CD4-positive, alpha-beta T cell treated with Interleukin-6 for 4 hours (primary cell): ENCODE measurements around the gene AKAP3.

Source experiments
- DNase-seq: peaks from one replicate; pipeline ENCODE4 v3.0.0-alpha.2; 2020; ENCODE audit warnings: mixed read lengths

AKAP3 gene

DNA sequence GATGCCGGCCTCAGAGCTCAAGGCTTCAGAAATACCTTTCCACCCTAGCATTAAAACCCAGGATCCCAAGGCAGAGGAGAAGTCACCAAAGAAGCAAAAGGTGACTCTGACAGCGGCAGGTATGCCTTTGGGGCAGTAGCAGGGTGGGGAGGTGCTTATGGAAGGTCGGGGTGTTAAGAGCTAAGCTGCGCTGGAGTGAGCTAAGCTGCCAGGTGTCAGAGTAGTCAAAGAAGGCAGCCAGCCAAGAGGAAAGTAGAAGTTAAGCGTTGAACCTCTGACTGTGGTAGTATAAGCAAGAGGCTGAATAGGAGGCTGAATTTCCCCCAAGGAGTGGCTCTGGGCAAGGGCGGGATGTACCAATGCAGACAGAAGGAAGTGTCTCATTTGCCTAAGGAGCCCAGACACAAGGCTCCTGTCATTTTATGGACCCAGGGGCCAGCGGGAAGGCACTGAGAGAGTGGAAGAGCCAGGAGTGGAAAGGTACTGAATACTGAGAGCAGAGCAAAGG lies 57.6 kb downstream of the AKAP3 start:
- DNase-seq: no peak

DNA sequence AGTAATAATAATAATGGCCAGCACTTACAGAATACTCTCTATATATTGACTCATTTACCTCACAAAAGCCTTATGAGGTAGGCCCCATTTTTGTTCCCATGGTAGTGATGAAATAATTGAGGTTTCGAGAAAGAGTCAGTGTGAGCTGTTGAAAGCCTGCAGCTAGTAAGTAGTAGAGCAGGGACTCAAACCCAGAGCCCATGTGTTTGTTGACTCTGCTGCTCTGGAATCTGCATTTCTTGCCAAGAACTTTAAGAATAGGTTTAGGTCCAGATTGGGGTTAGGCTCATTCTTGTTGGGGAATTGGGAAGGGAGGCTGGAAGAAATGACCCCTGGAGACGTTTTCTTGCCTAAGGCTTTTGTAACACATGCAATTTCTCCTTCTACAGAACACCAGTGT lies 58.9 kb downstream of the AKAP3 start:
- DNase-seq: no peak

DNA sequence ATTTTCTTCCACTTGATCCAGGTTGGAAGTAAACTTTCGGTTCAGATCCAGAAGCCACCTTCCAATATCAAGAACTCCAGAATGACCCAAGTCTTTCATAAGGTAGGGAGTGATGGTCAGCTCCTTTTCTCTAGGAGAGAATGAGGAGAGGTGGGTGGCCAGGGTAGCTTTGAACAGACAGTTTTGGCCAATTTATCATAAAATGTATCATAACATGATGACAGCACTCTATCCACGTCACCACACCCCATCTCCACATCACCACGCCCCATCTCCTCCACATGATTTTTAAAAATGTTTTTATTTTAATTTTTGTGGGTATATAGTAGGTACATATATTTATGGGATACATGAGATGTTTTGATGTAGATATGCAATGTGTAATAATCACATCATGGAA lies 59.9 kb downstream of the AKAP3 start:
- DNase-seq: no peak

DNA sequence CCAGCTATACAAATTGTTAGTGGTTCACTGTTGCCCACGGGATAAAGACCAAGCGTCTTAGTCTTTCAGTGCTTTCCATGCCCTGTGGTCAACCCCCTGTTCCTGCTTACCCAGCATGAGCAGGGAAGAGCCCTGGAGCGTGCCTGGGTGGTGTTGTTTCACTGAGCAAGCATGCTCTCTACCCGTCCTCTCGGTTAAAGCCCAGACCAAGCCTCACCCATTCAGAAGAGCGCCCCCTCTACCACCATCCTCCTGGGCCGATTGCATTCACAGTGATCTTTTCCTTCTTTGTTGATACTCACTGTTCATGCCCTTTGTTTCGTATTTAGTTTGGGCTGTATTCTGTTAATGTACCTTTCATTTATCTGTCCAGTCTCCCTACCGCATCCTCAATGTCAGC lies 61.7 kb downstream of the AKAP3 start:
- DNase-seq: no peak

DNA sequence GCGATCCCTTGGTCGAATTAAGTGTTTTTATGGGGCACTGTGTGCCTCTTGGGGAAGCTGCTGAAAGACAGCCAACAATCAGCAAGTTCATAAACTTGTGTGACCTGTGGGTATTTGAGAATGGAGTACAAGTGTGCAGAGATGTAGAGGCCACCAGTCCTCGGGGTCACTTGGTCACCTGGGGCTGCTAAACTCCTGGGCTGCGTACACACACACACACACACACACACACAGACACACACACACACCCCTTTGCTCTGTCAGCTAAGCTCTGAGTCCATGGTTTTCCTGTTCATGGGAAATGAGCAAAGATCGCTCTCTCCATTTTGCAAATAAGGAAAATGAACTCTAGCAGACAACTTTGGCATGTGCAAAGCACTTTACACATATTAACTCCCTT lies 62.4 kb downstream of the AKAP3 start:
- DNase-seq: no peak

DNA sequence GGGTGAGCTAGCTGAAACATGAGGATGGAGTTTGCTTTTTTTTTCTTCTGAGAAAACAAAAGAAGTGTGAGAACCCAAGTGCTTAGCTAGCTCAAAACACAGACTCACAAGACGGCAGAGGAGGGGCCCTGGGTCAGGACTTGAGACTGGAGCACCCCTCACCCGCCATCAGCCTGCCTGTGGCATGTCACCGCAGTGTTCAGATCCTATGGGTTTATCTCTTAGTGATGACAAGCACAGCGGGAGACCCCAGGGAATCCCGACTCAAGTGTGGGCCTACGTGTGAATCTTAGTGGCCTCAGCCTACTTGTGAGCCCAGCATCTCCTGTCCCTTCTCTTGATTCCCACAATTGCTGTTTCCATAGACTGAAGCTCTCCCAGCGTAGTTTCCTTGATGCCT lies 64.0 kb downstream of the AKAP3 start:
- DNase-seq: no peak

DNA sequence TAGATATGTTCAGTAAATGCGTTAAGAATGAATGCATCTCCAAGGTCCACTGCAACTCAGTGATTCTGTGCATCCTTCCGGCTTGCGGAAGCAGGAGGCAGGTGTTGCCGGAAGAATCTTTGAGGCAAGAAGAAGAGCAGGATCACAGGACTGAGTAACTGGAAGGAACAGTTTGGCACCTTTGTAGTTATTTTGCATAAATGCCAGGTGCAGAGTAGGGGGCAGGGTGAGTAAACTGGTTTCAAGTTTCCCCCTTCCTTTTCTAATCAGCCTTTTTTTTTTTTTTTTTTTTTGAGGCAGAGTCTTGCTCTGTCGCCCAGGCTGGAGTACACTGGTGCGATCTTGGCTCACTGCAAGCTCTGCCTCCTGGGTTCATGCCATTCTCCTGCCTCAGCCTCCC lies 64.6 kb downstream of the AKAP3 start:
- no peak for DNase-seq

DNA sequence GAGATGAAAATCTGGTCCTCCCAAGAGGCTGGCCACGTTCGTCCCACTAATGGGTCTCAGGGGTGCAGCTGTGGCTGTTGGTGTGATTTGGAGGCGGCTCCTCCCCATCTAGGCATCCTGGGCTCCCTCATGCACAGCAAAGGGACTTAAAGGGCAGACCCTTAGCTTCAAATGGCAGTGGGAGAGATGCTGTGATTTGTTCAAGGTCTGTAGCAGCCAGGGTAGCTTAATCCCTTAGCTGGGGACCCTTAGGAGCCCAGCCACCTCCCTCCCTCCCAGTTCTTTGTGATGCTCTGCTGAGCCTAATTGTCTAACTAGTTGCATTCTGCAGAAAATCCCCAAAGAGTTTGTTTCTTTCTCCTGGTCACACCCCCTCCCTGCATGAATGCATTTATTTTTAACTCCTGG lies 68.6 kb downstream of the AKAP3 start:
- DNase-seq: no peak

DNA sequence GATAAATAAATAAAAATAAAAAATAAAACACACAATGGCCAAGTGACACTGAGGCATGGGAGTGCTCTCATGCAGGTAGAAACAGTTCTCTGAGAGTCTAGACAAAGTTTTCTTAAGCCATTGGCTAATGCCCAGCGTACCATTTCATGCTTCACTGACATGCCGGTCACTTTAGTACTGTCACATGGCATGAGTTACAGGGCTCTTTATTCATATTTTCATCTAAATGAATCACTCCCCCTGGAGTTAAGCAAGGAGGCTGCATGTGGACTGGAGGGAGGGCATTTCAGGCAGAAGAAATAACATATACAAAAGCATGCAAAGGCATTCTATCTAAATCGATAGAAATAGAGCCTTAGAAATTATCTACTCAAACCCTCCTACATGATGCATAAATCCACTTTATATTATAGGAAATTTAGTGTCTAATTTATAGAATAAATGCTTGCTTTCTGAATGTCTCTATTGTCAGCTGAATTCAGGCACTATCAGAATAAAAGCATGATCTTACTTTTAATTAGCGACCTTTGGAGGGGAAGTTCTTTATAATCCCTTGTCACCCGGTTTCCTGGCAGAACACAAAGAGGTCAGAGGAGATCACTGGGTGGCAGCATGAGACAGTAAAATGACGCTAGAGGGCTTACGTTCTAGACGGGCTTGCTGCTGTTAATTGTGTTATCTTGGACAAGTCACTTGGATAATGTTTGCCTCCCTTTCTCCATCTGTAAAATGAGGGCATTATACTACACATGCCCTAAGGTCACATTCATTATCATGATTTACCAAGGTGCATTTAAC lies 69.3 kb downstream of the AKAP3 start:
- DNase-seq: no peak

DNA sequence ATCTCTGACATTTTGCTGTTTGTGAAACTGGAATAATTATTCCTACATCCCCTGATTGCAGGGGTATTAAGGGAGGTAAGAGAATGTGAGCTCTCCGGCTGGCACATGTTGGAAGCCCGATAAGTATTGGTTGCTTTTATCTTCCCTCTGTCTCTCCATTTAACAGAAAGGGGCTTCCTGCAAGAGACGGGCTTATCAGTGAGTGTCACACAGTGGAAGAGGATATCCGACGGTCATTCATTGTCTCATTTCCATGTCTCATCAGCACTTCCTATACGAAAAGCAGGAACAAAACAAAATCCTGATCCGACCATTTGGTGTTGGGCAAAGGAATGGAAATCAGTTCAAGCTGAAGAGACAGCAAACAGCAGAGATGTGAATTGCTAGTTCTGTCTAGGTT lies 76.2 kb downstream of the AKAP3 start:
- DNase-seq: no peak

DNA sequence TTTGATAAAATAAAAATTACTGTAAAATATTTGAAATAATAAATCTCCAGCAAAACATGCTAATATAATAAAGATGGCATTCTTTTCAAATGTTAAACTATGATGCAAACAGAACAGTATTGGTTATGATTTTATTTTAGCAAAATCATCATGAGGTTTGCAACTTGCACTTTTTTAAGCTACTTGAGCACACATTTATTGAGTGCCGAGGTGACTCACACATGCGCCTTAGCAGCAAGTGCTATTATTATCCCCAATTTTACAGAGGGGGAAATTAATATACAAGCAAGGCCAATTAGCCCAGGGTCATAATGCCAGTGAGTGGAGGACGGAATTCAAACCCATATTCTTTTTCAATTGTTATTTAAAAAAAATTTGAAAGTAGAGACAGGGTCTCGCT lies 79.6 kb downstream of the AKAP3 start:
- DNase-seq: no peak

DNA sequence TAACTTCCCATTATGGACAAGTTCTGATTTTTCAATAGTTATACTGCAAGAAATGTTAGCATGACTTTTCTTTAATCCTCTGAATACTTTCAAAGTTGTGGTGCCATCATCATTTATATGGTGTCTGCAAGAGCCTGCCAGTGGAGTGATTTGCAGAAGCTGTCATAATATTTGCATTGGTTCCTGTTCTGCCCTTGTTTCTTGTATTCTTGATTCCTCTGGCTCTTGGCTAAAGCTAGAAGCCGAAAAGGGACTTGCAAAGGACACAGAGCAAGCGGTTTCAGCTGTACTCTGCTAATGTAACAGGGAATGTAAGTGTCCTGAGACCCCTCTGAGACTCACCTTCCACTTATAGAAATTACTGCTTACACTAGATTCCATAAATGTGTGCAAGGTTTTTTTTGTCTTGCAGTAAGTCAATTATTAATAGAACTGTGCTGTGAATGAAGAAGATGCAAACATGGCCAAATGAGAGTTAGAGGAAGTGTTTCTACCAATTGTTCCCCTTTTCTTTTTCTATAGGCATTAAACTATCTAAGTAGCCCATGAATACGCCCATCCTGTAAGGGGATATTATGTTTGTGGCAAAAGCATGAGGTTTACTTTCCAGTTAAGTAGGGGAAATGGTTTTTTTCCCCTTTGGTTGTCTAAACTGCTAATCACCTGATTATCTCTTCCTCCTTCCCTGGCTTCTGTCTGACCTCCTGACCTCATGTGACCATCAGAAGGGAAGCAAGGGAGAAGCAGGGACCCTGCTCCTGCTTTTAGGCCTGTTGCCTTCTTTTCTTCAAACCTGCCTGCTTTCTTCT lies 81.6 kb downstream of the AKAP3 start:
- no peak for DNase-seq

DNA sequence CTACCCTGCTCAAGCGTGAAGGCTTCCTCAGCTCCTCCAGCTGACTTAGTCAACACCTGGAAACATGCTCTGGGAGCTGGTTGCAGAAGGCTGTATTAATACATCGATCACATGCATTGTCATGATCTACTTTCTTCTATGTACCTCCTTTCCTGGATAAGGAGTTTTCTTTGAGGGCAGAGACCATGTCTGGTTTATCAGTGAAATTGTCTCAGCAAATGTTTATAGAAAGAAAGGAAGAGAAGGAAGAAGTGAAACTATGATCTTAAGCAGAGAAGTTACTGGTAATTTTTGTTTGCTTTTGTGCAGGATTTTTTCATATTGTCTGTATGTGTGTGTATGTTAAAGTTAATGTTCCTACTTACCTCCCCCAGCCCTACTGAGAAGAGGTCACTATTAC lies 82.4 kb downstream of the AKAP3 start:
- no peak for DNase-seq
